ENCODE results near the gene ANO10. TPM values are rescaled to one million over a fixed set of nuclear protein-coding genes. Genes with fewer than 3 reads are reported as not detected.

Gene ANO10
- total RNA-seq, 1 donor from 2014 or later: 32.8 TPM

GRCh38 chr3:43423639-43424038 lies 198.2 kb downstream of the ANO10 start:
- H3K27me3 Mint-ChIP-seq (ENCODE audit: unreplicated experiment): no peaks in the 10 kb centered on the region
- no peak overlapping the region for H3K4me3 Mint-ChIP-seq (ENCODE audit: unreplicated experiment)

GRCh38 chr3:43423142-43423541 lies 198.7 kb downstream of the ANO10 start:
- Mint-ChIP-seq H3K27me3 (ENCODE audit: unreplicated experiment) (no peaks in the 10 kb centered on the region), H3K9me3 (ENCODE audit: unreplicated experiment) (no peaks in the 10 kb centered on the region), H3K4me1 (ENCODE audit: unreplicated experiment) (peaks cover 12% of the 10 kb centered on the region), H3K4me3 (ENCODE audit: unreplicated experiment) (no peak overlapping the region), H3K27ac (ENCODE audit: unreplicated experiment) (no peak overlapping the region), H3K36me3 (ENCODE audit: unreplicated experiment) (peaks cover 8% of the 10 kb centered on the region)
- no peak for TF ChIP-seq CTCF (IDR thresholded peaks at IDR 0.05)
- no peak for DNase-seq (ENCODE audit: extremely low spot score, unreplicated experiment)

More at GRCh38 chr3:43423639-43424038, 198.2 kb downstream of the ANO10 start:
- no peak for DNase-seq (ENCODE audit: extremely low spot score, unreplicated experiment)
- no peak for TF ChIP-seq CTCF (IDR thresholded peaks at IDR 0.05)
- Mint-ChIP-seq H3K4me1 (ENCODE audit: unreplicated experiment) (peaks cover 12% of the 10 kb centered on the region), H3K9me3 (ENCODE audit: unreplicated experiment) (no peaks in the 10 kb centered on the region), H3K36me3 (ENCODE audit: unreplicated experiment) (peaks cover 8% of the 10 kb centered on the region), H3K27ac (ENCODE audit: unreplicated experiment) (no peak overlapping the region)

GRCh38 chr3:43418601-43419272 lies 203.1 kb downstream of the ANO10 start:
- peaks cover 9% of the 10 kb centered on the region for H3K4me1 Mint-ChIP-seq (ENCODE audit: unreplicated experiment)
- peaks cover 3% of the 10 kb centered on the region for H3K36me3 Mint-ChIP-seq (ENCODE audit: unreplicated experiment)
- no peak overlapping the region for H3K27ac Mint-ChIP-seq (ENCODE audit: unreplicated experiment)
- no peaks in the 10 kb centered on the region for H3K27me3 Mint-ChIP-seq (ENCODE audit: unreplicated experiment)
- no peaks in the 10 kb centered on the region for H3K9me3 Mint-ChIP-seq (ENCODE audit: unreplicated experiment)
- TF ChIP-seq CTCF (IDR thresholded peaks at IDR 0.05): no peak
- no peak overlapping the region for H3K4me3 Mint-ChIP-seq (ENCODE audit: unreplicated experiment)
- no peak for DNase-seq (ENCODE audit: extremely low spot score, unreplicated experiment)

- Mint-ChIP-seq H3K4me3 (ENCODE audit: unreplicated experiment) (no peak overlapping the region), H3K4me1 (ENCODE audit: unreplicated experiment) (no peaks in the 10 kb centered on the region), H3K9me3 (ENCODE audit: unreplicated experiment) (no peaks in the 10 kb centered on the region), H3K27ac (ENCODE audit: unreplicated experiment) (no peak overlapping the region), H3K36me3 (ENCODE audit: unreplicated experiment) (peaks cover 3% of the 10 kb centered on the region), H3K27me3 (ENCODE audit: unreplicated experiment) (no peaks in the 10 kb centered on the region)
- no peak for DNase-seq (ENCODE audit: extremely low spot score, unreplicated experiment)
- no peak for TF ChIP-seq CTCF (IDR thresholded peaks at IDR 0.05)
Measured at GRCh38 chr3:43417133-43417532, 204.7 kb downstream of the ANO10 start.

GRCh38 chr3:43415088-43415487 lies 206.7 kb downstream of the ANO10 start:
- H3K4me3 Mint-ChIP-seq (ENCODE audit: unreplicated experiment): no peak overlapping the region
- H3K36me3 Mint-ChIP-seq (ENCODE audit: unreplicated experiment): peaks cover 3% of the 10 kb centered on the region
- H3K4me1 Mint-ChIP-seq (ENCODE audit: unreplicated experiment): peaks cover 10% of the 10 kb centered on the region
- DNase-seq (ENCODE audit: extremely low spot score, unreplicated experiment): no peak
- TF ChIP-seq CTCF (IDR thresholded peaks at IDR 0.05): no peak
- no peak overlapping the region for H3K27ac Mint-ChIP-seq (ENCODE audit: unreplicated experiment)
- H3K9me3 Mint-ChIP-seq (ENCODE audit: unreplicated experiment): no peaks in the 10 kb centered on the region
- H3K27me3 Mint-ChIP-seq (ENCODE audit: unreplicated experiment): no peaks in the 10 kb centered on the region
